ENCODE data around the gene PTPRG.
A peak's percentile ranks its signal among the peaks of the same experiment; 100 is the strongest.

Gene PTPRG

DNA sequence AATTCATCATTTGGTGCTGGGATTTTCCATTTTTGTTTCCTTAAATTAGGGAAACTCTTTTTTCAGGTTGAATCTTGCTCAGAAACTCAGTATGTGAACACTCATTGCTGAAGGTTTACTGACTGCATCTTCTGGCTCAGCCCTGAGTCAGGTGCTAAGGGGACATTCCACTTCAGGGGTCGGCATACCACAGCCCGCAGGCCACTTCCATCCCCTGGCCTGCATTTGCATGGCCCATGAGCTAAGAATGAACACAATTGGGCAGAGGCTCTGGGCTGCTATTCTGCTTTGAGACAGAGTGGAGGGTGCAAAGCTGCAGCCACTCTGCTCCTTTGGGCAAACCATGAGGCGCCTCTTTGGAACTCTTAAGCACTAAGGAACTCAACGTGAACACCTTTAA, 647.0 kb downstream of the PTPRG start:
- no peak for DNase-seq

DNA sequence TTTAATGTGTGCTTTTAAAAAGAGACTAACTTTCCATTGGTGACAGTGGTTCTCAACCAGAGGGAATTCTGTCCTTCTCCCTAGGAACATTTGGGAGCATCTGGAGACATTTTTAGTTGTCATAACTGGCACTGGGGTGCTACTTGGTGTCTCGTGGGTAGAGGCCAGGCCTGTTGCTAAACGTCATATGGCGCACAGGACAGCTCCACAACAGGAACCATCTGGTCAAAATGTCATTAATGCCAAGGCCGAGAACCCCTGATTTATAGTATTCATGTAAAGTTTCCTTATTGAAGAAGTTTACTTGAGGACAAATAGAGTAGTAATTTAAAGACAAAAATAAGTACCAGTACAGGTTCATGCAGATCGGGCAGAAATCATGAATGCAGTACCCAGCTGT, 647.7 kb downstream of the PTPRG start:
- no peak for DNase-seq

DNA sequence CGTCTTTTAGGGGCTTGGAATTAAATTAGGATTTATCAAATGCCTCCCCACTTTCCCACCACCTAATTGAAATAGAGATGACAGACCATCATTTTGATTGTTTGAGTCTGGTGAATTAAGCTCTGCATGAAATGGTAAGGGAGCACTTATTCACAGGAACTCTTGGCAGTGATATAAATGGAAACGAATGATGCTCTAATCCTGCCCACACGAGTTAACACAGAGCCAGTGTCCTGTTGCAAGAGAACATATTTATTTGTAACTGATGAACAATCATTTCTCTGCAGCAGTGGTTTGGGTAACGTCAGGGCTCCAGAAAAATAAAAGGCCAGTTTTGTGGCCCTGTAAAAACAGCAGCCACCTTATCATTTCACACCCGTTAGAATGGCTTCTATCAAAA, 648.6 kb downstream of the PTPRG start:
- DNase-seq, result no peak

DNA sequence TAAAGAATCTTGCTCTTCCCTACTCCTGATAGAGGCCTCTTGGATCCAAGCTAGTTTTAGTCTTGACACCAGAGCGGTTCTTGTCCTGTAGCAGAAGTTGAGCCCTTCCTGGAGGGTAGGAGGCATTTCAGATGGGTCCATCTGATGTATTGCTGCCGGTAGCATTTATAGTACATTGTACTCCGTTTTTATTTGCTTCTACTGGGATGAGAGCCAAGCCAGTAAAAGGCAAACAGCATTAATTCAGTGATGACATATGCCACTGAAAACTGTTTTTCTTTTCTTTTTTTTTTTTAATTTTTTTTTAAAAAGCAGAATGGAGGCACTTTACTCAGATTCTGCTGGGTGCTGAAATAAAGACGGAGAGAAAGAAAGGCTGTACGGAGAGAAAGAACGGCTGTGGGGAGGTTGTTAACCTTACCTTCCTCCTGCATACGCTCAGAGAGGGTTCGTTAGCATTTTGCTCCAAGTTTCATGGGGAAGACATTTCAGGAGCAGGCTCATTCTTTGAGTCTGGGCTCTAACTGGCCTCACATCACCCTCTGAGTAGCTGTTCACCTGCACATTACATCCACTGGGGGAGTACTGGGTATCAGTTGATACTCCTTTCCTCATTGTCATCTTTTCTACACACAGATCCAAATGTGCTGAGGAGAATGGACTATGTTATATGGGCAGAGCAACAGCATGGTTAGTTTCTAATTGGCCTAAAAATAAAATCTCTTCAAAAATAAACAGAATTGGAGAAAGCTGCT, 650.5 kb downstream of the PTPRG start:
- DNase-seq, result no peak

DNA sequence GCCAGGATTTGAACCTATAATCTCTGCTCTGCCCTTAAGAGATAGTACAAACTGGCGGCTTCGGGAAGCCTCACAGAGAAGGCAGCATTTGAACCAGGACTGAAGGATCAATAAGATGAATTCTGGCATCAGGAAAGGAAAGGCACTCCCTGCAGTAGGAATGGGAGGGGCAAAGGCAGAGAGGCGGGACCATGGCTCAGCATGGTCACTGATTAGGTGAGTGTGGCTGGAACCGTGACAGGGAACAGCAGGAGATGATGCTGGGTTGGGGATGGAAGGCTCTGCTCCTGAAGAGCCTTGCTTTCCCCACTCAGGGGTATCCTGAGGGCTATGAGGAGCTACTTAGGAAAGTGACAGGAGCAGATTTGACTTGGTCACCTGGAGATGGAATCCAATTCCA, 653.5 kb downstream of the PTPRG start:
- DNase-seq, result no peak

DNA sequence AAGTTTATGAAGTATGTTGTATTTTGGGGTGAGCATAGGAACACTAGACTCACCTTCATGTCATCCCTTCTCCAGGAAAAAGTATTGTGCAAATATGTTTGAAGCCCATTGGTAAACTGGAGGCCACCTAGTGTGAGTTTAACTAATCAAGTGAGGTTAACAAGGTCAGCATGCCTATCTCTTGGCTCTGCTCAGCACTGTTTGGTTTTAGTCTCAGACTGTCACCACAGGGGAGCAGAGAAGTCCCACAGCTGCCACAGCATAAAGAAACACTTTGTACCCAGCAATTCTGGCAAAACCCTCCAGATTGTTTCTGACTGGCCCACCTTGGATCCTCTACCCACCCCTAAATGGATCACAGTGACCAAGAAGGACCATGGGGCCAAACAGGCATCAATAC, 659.2 kb downstream of the PTPRG start:
- no peak for DNase-seq

DNA sequence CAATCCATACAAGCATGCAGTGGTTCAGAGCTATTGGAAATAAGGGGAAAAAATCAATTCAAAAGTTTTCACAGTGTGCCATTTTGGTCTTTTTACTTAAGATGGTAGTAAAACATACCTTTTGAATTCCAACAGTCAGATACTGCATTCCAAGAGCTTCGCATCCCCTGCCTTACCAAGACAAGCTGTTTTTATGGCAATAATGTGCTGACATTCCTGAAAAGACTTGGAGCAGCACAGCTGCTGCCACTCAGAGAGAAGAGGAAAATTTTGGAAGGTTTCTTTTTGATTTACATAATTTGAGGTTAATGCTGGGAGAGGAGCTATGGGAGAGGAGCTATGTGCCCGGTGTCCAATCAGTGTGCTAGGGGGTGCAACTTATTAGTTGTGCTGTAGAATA, 663.7 kb downstream of the PTPRG start:
- DNase-seq, result no peak

DNA sequence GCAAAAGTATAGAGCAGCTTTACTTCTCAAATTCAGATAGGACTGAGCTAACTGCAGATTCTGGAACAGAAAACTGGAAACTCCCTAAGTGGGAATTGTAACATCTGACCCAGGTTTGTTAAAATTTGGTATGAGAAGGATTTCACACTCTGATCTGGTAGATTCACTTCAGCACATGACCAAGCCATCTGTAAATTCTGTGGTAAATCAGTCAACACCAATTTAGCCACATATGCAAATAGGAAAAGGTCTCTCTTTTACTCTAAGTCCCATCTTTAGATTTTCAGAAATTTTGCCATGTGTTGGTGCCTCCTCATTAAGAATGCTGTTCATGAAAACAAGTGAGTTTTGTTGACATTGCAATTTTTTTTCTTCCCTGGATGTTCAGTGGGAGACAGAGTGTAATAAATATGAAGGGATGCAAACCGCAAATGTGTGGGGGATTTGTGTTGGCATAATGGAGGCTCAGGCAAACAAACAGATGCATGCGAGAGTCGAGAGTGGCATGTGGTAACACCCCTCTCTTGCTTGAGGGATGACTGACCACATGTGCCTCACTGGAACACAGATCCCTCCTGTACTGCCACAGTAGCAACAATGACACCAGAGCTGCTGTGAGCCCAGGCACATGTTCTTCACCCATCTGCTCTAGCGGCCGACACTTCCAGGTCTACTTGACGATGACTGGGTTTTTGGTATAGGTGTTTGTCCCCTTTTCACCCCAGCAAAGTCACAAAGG, 665.4 kb downstream of the PTPRG start:
- no peak for DNase-seq

DNA sequence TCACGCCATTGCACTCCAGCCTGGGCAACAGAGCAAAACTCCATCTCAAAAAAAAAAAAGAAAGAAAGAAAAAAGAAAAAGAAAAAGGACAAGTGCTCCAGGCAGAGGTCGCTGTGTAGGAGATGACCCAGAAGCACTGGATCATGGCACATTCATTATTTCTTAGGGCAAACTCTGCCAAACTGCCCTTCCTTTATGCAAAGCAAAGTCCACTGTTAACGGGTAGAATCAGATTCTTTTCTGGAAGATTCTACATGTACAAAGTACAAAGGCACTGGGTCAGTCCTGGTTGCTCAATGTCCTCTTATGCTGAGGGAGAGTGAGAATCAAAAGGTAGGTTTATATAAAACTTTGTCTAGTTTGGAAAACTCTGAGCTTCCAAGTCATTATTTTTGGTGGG, 667.1 kb downstream of the PTPRG start:
- no peak for DNase-seq

DNA sequence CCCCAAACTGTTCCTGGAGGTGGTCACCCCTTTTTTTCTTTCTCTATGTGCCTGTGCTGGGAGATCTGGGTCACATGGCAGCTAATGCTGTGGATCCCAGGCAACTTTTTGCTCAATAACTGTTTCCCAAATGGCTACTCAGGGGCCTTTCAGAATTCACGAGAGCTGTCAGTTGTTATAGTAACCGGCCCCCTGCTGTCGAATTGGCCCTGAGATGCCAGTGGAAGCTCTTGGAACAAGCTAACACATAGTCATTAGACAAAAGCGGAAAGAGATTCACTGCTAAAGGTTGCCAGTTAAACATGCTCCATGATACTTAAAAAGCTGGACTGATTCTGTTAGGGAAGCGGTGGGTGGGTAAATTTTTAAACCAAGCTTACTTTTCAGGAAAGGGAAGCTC, 667.8 kb downstream of the PTPRG start:
- DNase-seq, result no peak

DNA sequence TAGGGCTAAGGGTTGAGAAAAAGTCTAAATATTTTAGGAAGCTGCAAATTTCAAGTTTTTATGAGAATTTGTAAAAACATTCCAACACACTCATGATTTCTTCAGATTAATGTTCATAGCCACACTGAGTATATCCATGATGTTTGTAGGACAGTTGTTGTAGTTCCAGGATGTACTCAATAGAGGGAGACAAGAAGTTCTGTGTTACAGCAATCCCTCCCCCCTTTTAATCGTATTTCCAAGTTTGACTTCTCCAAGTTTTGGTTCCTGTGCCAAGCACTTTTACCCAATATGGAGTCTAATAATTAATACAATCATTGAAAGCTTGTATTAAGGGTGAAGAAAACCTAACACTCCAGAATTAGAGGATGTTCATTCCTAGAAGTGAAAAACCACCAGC, 668.5 kb downstream of the PTPRG start:
- peak in 1 of 2 experiments; percentile 19 for DNase-seq

DNA sequence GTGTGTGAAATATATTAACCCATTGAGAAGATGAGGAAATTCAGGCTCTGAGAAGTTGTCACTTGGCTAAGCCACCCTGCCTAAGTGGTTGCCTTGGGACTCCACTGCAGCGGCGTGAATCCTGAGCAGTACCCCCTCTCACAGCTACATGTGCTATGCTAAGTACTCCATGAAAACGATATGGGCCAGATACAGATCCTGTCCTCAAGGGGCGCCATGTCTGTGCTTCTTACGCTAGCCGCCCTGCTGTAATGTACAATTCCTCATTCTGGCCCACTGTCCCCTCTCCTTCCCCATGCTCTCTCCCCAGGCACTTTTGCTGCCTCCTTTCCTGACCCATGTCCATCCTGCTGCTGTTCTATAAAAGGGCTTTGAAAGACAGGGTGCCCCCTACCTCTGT, 671.7 kb downstream of the PTPRG start:
- DNase-seq, result no peak

DNA sequence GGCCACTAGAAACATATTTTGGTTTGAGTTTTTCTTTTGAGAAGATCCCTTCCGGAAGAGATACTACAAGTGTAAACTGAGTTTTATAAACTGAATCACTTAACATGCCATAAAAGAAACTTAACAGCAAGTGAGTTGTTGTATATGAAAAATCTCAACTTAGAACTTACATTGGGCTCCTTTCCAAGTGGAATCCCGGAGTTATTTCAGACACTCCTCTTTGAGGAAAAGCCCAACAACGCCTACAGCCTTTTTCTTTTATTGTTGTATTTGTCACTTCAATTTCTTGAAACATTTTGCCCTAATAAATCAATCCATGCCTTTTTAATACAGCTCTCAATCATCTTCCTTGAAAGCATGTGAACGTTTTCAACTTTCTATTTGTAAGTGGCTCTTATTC, 674.6 kb downstream of the PTPRG start:
- no peak for DNase-seq

DNA sequence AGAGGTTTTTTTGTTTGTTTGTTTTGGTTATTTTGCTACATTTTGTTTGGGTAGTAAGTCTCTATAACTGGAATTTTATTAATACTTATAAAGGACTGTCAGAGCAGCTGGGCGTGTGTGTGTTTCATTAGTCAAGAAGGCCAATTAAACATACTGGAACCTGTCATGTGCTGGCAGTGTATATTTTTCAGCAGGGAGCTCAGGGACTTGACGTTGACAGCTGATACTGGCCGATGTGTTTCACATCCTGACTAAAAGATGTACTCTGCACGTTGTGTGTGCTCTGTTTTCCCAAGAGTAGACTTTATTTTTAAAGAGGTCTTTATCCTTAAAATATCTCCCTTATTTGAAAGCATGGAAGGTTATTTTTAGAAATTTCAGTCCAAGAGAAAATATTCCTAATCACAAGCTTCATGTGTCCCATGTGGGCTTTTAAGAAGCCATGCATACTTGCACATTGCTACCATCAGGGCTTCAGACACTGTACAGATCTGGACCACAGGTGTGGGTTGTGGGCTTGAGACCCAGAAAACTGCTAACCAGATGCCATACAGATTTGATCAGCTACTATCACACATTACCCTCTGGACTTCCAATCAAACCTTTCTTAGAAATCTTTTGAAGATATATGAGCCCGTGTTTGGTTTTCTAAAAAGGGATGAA, 676.0 kb downstream of the PTPRG start:
- peak in 1 of 2 experiments; percentile 15 for DNase-seq

DNA sequence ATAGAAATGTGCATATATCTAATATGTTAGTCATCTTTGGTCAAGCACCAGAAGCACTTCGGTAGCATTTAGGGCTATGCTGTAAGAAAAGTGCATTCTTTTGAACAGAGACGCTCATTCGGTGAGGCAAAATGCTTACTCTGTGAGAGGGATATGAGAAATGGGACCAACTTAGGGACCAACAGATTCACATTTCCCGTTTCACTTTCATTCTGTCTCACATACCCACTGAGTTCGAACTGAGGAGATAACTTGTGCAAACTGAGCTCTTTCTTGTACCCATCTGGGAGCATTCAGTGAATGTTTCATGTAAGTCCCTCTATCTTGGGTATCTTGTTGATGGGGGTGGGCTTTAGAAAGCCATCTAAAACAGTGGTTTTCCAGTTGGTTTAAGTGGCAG, 676.6 kb downstream of the PTPRG start:
- no peak for DNase-seq

DNA sequence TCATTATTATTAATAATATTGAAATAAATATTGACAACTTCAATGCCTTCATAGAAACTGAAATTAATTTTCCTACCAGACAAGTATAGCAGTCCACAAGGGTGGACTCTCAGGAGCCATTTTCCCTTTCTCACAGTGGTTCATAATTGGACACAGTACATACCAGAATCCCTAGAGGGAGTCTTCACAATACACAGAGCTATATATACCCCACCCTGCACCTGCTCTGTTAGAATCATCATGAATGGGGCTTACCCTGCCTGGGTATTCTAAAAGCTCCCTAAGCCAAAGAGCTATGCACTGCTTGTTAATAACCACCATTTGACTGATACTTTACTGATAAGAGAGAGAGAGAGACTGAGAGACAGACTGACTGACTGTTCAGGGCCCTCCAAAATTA, 677.1 kb downstream of the PTPRG start:
- no peak for DNase-seq

DNA sequence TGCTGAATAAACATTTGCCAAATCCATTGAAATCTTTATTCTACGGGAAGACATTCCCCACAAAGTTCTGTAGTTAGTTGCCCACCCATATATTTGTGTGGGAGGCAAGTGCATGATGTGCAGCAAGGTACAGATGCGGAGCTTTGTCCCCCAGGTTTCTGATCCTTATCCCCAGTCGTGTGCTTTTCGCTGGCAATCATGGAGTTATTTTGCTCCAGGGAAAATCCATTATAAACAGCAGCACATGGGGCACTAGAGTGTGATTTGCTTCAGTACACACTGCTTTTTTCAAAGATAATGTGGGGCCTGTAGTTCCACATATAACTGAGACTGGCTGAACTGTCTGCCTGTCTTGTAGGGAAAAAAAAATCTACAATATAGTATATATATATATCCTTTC, 679.9 kb downstream of the PTPRG start:
- DNase-seq, result no peak

DNA sequence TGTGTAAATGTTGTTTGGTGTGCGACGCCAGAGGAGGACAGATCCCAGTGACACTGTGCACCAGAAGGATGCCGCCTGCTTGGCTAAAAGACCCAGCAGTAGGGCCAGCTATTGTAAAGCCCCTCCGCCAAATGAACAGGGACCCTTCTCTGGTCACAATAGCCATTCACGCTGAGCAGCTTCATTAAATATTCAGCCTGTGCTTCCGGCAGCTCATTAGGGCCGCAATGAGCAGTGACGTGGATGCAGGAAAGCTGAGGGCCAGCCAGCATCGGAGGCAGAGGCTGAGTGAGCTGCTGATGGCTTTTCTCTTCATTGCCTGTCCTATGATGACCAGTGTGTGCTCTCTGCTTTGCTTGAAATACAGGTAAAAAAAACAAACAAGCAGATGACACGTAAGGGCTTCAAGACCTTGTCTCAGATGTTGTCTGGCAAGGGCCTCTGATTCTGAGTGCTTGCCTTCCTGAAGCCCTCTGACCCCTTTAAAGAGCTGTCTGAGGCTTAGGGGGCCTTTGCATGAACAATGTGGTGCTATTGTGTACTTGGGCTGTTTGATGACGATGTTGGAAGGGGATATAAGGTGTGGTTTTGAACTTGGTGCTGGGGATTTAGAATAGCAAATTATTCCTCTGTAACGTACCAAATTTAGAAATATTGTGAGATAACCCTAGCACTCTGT, 681.6 kb downstream of the PTPRG start:
- no peak for DNase-seq

DNA sequence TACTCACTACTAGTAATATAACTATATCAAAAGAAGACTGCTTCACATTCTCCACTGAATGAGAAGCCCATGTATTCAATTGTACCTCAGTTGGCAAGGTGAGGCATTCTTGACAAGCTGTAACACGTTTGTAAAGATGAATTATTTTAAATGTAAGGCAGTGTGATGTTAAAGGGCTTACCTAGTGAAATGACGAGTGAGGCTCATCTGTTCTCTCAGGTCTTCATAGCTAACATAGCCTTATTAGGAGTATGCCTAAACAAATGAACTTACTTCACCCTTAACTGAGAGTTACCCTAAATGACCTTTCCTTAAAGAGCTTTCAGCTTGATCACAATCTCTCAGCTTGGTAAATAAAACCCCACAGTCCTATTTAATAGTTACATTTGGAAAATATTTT, 684.7 kb downstream of the PTPRG start:
- no peak for DNase-seq

DNA sequence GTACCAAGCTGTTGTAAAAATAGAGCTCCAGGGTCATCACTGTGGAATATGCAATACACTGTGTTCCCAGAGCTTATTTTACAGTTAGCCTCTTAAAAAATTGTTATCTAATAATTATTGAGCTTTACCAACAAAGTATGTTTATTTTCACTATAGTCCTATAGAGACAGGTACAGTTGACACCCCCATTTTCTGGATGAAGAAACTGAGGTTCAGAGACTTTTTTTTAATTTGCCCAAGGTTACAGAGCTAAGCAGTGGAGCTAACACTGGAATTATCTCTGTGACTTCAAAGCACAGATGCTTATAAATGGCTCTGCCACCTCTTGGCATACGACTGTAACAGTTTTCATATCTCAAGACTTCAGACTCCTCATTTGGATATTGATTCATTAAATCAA, 685.6 kb downstream of the PTPRG start:
- DNase-seq, result no peak

DNA sequence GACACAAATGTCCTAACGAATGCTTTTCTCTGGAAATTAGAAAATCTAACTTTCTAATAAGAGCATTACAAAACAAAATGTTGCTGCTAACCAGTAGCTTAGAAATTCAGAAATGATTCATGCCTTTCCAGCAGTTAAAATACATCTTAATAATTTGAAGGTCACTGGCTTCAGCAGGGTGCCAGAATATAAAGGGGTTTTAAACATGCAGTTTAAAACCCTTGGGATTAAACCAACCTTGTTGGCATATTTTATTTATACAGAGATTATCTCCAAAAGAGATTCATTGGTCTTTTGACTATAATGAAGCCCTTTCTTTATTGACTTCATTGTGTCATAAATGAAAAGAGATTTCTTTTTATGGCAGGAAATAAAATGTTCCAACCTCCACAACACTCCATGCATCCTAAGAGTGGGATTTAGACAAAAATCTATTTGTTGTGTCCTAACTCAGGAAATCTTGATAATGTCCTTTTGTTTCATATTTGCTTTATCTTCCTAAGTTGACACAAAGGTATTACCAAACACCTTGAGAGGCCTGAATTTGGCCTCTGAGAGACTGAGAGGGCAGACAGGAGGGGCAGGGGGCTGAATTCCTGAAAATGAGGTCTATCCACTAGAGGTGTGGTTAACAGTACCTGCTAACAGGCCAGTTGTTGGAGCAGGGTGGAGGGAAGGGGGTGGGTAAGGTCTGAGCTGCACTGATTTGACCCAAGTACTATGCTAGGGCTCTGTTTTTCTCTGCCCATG, 687.5 kb downstream of the PTPRG start:
- no peak for DNase-seq

DNA sequence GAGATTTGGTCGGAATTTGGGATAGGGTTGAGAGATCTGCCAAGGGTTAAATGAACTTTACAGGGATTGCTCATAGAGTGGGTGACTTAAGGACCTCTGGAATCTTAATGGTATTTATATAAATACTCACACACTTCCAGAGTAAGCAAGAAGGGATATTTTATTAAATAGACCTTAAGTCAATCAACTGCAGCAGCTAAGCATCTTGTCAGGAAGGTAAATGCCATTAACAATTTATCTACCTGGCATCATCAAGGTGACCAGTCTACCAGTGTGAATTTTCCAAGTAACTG, 688.1 kb downstream of the PTPRG start:
- DNase-seq, result no peak
